NCI-H2107 treated with DMSO at 0.1 percent for 48 hours (cell line): ENCODE results near the gene SLC52A3.
A peak's percentile ranks its signal among the peaks of the same experiment; 100 is the strongest.
"Not testable (repeated sequence)": the region's sequence is repeated elsewhere in the genome, so short reads cannot be mapped to it uniquely, and the experiment has no call there.

Experiments
- DNase-seq: peaks from one replicate; lab custom pipeline; 2025; ENCODE audit not compliant: unreplicated experiment; lab: John Stamatoyannopoulos, UW

SLC52A3 gene

DNA sequence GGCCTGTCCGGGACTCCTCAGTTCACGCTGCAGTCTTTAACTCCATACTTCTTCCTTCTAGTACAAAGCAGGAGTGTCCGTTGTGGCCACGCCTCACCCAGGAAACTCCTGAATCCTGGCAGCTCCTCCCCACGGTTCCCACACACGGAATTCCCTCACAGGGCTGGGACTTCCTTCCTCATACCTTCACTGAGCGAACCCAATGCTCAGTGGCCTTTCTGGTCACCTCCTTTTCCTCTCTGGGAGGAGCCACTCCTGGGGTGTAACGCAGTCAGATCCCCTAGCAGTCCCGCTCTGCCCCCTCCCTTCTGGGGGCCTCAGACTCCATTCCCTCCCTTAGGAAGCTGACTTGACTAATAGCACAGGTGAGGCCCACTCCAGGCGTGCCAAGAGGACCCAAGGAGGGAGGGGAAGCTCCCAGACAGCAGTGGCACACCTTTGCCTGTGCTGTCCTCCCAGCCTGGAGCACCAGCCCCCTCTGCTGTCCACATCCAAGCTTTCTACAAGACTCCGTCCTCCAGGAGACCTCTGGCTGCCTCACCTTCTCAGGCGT is at the start of gene SLC52A3:
SLC52A3 (minus strand) TSS at position 75 of the 553 bp plus-strand sequence. CDS start 2,726 bp downstream, outside the sequence.
- no peak for DNase-seq

DNA sequence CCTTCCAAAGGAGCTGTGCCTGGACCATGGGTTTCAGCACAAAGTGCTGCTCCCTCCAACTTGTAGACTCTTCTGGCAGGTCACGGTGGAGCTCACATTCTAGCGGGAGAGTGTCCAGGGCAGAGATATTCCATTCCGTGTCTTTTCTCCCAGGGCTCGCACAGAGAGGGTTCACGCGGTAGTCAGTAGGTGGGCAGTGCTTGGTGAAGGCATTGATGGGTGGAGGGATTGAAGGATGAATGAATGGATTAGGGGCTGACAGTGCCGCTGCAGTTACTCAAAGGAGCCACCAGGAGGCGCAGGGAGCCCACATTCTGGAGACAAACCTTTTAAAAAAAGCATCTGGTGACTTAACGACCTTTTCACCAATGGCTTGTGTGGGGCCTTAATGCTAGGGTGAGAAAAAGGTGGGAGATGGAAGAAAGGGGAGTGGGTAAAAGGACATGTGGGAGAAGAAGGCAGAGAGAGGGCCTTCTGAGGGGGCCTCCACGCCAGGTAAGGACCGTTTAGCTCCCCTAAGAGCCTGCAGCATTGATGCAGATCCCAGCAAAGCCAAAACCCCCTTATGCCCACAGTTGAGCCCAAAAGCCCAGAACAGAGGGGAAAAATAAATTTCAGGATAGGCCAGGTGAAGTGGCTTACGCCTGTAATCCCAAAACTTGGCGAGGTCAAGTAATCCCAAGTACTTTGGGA is 47.8 kb upstream of the SLC52A3 start:
- DNase-seq: peak; percentile 13

DNA sequence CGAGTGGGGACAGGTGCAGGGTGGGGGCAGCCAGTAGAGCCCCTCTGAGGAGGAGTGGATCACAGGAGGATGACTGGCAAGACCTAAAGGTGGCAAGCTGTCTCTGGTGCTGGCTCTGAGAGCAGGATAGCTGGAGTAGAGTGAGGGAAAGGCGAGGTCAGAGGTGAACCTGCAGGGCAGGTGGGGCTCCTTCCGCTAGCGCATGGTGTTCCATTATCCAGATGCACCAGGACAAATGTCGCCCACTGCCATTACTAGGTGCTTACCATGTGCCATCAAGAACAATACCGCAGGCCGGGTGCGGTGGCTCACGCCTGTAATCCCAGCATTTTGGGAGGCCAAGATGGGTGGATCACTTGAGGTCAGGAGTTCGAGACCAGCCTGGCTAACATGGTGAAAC is 46.9 kb upstream of the SLC52A3 start:
- no peak for DNase-seq

DNA sequence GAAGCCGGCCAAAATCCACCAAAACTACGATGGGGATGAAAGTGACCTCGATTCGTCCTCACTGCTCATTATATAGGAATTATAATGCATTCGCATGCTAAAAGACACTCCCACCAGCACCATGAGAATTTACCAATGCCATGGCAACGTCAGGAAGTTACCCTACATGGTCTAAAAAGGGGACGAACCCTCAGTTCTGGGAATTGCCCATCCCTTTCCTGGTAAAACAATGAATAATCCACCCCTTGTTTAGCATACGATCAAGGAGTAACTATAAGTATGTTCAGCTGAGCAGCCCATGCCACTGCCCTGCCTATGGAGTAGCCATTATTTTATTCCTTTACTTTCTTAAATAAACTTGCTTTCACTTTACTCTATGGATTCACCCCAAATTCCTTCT is 45.1 kb upstream of the SLC52A3 start:
- no peak for DNase-seq

DNA sequence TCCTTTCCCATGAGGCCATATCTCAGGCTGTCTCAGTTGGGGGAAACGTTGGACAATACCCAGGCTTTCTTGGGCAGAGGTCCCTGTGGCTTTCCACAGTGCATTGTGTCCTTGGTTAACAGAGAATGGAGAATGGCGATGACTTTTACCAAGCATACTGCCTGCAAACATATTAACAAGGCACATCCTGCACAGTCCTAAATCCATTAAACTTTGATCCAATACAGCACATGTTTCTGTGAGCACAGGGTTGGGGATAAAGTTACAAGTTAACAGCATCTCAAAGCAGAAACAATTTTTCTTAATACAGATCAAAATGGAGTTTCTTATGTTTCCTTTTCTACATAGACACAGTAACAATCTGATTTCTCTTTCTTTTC is 44.1 kb upstream of the SLC52A3 start:
- DNase-seq: not testable (repeated sequence)

DNA sequence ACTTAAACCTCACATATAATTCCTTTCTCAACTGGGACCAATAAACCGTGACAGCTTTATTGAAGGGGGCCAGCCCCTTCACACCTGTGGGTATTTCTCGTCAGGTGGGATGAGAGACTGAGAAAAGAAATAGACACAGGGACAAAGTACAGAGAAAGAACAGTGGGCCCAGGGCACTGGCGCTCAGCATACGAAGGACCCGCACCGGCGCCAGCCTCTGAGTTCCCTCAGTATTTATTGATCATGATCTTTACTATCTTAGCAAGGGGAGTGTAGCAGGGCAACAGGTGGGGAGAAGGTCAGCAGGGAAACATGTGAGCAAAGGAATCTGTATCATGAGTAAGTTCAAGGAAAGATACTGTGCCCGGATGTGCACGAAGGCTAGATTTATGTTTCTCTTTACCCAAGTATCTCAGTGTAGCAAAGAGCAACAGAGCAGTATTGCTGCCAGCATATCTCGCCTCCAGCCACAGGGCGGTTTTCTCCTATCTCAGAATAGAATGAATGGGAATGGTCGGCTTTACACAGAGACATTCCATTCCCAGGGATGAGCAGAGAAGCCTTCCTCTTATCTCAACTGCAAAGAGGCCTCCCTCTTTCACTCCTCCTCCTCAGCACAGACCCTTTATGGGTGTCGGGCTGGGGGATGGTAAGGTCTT is 43.6 kb upstream of the SLC52A3 start:
- DNase-seq: not testable (repeated sequence)

DNA sequence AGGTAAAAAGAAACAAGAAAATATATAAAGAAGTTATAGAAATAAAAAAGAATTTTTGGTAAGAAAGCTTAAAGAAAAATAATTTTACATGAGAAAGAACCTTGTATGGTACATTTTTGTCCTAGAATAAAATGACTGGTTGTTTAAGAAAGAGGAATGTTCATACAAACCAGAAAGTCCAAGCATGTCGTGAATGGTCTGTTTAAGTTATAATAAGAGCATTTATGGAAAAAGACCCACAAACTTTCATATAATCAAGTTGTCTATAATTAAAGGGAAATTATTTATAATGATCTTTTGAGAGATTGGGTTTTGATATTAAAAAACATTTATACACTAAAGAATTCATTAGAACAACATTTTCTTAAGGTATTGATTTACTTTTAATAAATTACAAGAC is 37.4 kb upstream of the SLC52A3 start:
- DNase-seq: no peak

DNA sequence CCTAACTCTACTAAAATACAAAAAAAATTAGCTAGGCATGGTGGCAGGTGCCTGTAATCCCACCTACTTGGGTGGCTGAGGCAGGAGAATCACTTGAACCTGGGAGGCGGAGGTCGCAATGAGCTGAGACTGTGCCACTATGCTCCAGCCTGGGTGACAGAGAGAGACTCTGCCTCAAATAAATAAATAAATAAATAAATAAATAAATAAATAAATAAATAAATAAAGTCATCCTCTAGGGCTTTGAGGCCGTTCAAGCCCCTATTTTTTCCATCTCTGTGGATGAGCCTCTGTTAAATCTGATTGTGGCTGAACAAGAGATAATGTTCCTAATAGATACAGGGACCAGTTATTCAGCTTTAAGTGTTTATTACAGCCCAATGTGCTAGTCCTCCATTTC is 33.4 kb upstream of the SLC52A3 start:
- DNase-seq: no peak

DNA sequence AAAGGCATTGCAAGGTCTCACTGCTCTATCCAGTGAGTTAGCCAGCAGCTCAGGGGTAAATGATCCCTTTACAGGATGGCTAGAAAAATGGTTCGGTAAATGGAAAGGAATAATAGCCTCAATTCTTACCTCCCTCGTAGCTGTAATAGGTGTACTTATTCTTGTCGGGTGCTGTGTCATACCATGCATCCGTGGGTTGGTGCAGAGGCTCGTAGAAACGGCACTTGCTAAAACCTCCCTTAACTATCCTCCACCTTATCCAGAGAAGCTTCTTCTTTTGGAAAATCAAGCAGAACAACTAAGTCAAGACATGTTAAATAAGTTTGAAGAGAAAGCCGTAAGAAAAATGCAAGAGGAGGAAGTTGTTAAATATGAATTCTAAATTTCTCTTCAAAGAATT is 31.7 kb upstream of the SLC52A3 start:
- not testable (repeated sequence) for DNase-seq

DNA sequence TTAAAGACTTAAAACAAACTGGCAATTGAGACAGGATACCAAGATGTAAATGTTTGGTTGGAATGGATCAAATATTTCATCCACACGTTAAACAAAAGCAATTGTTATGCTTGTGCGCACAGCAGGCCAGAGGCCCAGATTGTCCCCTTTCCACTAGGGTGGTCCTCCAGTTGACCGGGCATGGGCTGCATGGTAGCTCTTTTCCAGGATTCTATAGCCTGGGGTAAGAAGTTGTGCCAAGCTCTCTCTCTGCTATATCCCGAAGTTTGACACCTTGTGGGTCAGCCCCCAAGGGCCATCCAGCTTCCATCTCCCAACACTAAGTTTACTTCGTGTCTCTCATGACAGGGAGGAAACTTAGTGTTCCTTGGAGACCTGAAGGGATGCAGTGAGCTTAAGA is 30.4 kb upstream of the SLC52A3 start:
- not testable (repeated sequence) for DNase-seq

DNA sequence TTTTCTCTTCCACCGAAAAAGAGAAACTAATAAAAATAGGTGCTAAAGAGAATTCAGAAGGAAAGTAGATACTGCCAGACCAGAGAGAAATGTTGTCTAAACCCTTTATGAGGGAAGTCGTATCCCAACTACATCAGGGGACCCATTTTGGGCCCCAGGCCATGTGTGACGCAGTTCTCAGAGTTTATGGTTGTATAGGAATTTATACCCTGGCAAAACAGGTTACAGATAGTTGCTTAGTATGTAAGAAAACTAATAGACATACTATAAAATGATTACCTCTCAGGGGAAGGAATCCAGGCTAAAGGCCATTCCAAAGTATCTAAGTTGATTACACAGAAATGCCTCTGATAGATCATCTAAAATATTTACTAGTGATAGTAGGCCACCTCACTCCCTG is 28.6 kb upstream of the SLC52A3 start:
- DNase-seq: no peak

DNA sequence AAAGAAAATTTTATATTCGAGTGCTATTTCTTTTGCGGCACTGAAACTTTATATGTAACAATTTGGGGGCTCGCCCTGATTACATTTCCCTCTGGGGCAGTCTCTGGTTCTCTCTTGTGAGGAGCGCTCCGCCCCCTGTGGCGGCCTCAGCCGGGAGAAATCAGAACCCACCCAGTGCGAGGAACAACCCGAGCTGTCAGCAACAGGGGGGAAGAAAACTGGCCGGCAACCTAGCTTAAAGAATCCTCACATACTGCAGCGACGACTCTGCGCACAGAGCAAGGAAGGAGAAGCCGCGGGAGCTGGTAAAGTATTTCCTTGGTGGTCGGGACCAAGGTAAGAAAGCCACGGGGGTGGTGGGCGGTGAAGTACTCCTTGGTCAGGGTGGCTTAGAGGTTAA is 23.9 kb upstream of the SLC52A3 start:
- DNase-seq: no peak

DNA sequence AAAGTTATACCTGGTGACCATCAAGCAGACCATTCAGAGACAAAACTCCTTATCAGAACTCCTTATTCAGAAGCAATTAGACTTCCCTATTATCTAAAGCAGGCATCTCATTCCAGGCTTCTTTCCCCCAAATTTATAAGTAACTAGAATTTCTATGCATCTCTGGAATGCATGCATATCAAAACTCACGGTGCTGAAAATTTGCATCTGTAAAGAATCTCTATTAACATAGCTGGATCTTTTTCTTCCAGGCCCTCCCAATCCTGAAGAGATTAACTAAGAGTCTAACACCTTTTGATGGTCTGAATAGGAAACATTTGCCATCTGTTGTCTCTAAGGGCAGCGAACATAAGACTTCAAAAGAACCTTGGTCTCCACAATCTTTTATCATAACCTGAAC is 22.8 kb upstream of the SLC52A3 start:
- no peak for DNase-seq

DNA sequence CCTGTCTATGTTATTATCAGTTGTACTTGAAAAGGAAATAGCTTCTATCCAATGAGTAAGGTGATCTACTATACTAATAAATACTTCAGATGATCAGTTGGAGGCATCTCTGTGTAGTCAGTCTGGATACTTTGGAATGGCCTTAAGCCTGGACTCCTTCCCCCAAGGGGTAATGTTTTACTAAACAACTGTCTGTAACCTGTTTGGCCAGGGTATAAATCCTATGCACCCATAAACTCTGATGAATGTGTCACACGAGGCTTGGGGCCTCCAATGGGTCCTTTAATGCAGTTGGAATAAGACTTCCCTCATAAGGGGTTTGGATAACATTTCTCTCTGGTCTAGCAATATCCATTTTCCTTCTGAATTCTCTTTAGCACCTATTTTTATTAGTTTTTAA is 19.5 kb upstream of the SLC52A3 start:
- DNase-seq: no peak

DNA sequence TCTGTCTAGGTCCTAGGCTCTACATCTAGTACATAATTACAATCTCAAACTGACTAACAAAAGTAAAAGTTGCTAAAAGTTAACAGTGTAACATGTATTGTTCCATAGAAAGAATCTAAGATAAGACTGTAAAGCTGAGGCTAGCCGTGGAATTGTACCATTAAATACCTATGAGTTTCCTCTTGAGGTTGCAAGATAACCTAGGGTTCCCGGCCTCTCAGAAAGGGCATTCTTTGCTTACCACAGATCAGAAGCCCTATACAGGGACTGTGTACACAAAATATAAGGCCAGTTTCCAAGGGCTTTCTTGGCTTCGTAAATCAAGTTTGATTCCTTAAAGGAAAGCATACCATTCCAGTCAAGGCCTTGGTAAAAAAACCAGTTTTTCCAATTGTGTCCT is 11.5 kb upstream of the SLC52A3 start:
- DNase-seq: no peak

DNA sequence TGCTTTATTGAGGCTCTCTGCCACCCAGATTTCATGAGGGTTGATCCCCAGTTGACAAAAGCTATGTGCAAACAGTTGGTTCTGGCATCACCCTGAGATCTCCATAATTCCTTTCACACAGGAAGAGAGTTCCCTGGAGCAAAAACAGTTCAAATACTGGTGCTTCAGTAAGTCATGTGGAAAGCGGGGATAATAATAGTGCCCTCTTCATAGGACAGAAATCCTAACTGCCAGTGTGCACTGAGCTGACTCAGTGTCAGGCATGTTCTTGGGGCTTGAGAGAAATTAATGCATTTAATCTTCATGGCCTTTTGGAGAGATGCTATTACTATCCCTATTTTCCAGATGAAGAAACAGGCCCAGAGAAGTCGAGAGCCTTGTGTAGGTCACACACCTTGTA is 7.9 kb upstream of the SLC52A3 start:
- no peak for DNase-seq

DNA sequence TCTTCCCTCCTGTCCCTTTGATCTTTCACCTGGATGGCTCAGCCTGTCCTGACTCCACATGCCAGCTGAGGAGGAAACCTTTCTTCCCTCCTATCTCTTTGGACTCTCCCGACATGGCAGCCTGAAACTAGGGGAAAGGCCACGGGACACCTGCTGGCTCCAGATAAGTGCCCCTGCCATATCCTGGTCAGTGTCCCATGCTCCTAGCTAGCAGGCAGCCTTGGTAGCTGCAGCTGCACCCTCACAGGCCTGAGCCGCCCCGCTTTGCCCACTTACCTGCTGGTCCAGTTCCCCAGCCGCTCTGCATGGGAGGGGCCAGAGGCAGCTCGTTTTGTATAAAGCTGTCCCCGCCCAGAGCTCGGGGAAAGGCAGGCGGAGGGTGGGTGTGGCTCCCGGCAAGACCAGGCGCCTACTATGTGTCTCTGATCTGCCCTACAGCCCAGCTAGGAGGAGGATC is 7.4 kb upstream of the SLC52A3 start:
- DNase-seq: no peak

DNA sequence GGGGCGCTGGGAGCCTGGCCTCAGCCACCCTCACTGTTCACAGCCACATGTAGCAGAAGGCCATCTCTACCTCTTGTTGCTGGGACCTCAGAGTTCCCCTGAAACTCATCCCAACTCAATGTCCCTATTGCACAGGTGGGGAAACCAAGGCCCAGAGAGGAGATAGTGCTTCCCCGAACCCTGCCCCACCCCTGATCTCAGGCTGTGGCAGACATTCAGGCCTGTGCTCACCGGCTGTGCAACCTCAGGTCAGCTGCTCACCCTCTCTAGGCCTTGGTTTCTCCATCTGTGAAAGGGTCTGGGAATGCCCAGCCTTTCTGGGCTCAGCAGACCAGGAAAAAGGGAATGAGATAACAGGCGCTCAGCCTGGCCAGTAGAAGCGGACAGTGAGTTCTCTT is 6.4 kb upstream of the SLC52A3 start:
- no peak for DNase-seq

DNA sequence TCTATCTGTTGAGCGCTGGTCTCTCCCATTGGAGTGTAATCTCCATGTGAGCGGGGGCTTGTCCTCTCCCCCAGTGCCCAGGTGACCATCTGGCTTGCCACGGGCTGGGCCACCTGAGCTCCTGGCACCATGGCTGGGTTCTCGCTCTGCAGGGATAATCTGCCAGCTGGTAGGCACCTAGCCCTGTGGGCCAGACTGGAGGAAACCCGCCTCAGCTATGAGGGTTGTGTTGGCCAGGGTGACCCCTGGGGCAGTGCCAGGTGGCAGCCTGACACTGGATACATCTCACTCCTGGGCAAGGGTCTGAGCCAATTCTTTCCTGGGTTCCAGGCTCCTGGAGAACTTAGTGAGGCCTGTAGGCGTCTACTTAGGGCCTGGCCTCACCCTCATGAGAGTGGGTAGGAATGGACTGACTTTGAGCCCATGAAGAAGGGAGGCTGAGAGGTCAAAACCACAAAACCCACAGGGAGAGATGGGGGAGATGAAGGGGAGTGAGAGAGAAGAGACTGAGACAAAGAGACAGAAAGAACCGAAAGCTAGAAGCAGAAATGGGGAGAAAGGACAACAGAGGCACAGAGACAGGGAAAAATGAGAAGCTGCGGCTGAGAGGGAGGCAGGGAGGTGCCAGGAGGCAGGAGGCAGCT is 5.8 kb upstream of the SLC52A3 start:
- DNase-seq: no peak

DNA sequence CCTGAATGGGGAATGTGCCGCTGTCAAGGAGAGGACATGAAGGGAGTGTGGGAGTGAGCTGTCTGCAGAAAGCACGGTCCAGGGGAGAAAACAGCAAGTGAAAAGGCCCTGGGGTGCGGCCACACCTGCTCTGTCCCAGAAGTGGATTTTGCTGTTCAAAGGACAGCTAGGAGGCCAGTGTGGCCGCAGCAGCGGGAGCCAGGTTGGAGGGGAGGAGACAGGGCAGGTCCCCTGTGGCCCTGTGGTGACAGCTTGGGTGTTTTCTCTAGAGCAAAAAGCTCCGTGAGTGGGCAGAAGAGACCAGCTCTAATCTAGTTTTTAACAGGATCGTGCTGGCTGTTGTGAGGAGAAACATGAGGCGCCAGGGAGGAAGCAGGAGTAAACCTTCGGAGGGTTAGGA is 4.5 kb upstream of the SLC52A3 start:
- no peak for DNase-seq

DNA sequence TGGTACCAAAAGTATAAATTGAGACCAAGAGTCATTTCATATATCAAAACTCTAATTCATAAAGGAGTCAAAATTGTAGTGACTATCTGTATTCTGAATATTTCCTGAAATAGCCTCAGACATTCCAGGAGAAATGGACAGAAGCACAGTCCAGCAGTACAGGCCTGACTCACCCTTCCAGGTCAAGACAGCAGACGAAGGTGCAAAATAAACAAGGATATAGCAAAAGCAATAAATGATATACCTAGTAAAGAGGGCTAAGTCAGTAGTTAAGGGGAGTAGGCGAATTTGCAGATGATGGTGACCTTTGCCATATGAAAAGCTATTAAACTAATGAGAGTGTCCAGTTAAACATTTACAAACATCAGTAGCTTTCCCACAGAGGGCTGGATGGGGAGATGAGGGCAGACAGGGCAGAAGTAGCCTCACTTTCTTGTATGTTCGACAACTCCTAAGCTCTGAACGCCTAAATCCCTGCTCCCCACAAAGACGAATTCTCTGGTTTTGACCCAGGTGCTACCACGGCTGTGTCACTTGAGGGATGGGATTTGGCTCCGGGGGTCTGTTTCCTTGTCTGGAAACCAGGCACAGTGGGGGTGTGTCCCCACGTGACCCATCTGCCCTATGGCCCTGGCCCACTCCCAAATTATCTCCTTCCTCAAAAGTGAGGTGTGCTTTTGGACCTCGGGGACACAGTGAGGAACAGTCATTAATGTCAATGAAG is 3.6 kb upstream of the SLC52A3 start:
- DNase-seq: no peak
